ENCODE measurements around the gene SH3RF1. TPM values are rescaled to one million over a fixed set of nuclear protein-coding genes. Genes with fewer than 3 reads are reported as not detected.

Gene SH3RF1
- total RNA-seq, 1 experiment from 2014 or later: 15.3 TPM

GRCh38 chr4:169158046-169158445 lies 112.7 kb downstream of the SH3RF1 start:
- Histone ChIP-seq H3K23me2 (ENCODE audit: insufficient read length, low read depth, low read length, poor library complexity, severe bottlenecking) (no peaks in the 10 kb centered on the region), H3K4me1 (ENCODE audit: insufficient read depth, low read length) (peaks cover 5% of the 10 kb centered on the region; the same call in 1 of the 2 replicates), H2AK5ac (ENCODE audit: insufficient read length, low read length) (no peak overlapping the region), H2BK20ac (ENCODE audit: low read depth, low read length, poor library complexity, severe bottlenecking) (no peak overlapping the region), H3K56ac (ENCODE audit: insufficient read length, low read depth, low read length) (no peak overlapping the region), H4K20me1 (ENCODE audit: control insufficient read depth, insufficient read depth, insufficient read length) (no peaks in the 10 kb centered on the region), H3K4me2 (ENCODE audit: insufficient read depth, insufficient read length, low read length) (no peak overlapping the region), H2BK120ac (ENCODE audit: low read depth, low read length, poor library complexity, severe bottlenecking) (no peak overlapping the region), H2BK12ac (ENCODE audit: insufficient read length, low read depth, low read length) (no peak overlapping the region), H2BK5ac (ENCODE audit: insufficient read length, low read length) (no peak overlapping the region), H3K18ac (ENCODE audit: insufficient read length, low read depth, low read length) (no peak overlapping the region), H3K4ac (ENCODE audit: low read depth, low read length) (no peak overlapping the region), H4K8ac (replicated peaks; ENCODE audit: insufficient read length, low read depth, low read length) (no peak overlapping the region), H3K9ac (ENCODE audit: extremely low read depth, insufficient read length, low read length) (no peak overlapping the region), H4K5ac (ENCODE audit: insufficient read length, low read depth, low read length) (no peak overlapping the region), H3K14ac (ENCODE audit: insufficient read depth, low read length) (no peak overlapping the region), H3K79me2 (ENCODE audit: insufficient read depth, low read length) (0 out of 2 replicates have a peak, but pooled peaks cover 1% of the 10 kb centered on the region), H2AFZ (ENCODE audit: low read length) (no peak overlapping the region), H3K79me1 (ENCODE audit: insufficient read depth, low read depth, low read length, poor library complexity, severe bottlenecking) (no peaks in the 10 kb centered on the region), H4K91ac (ENCODE audit: insufficient read length, low read depth, low read length) (no peak overlapping the region), H2BK15ac (ENCODE audit: low read depth, low read length) (no peak overlapping the region), H3K23ac (ENCODE audit: insufficient read length, low read depth, low read length) (no peak overlapping the region), H3K9me3 (ENCODE audit: control insufficient read depth, low read depth, low read length) (no peaks in the 10 kb centered on the region), H3K27me3 (ENCODE audit: insufficient read depth, low read length) (no peaks in the 10 kb centered on the region), H3K27ac (ENCODE audit: insufficient read length, low read depth, low read length) (no peak overlapping the region), H3T11ph (ENCODE audit: low read length) (no peak overlapping the region)
- Mint-ChIP-seq H3K4me3 (no peak overlapping the region), H3K4me1 (peaks cover 0 to 4% of the 10 kb centered on the region in 2 experiments; a peak in 2 of 4 replicates), H3K36me3 (ENCODE audit: insufficient read depth in 1 of 3, low read depth in 3 of 3) (peaks cover 0 to 13% (median 8%) of the 10 kb centered on the region in 3 experiments; a peak in 3 of 7 replicates), H3K27me3 (ENCODE audit: low read depth) (no peaks in the 10 kb centered on the region), H3K27ac (no peak overlapping the region; a peak in 2 of 7 replicates), H3K9me3 (no peaks in the 10 kb centered on the region)
- TF ChIP-seq CTCF (conservative IDR thresholded peaks at IDR 0.05): no peak
- WGBS (ENCODE audit: extremely low coverage, insufficient read length, low lambda C conversion rate): no CpG with 5 or more reads among the region's 4 CpGs
- DNase-seq: no peak

All from H9 (cell line).